ENCODE data around the gene UPK3BL1.
"Not testable (repeated sequence)": the region's sequence is repeated elsewhere in the genome, so short reads cannot be mapped to it uniquely, and the experiment has no call there.

The UPK3BL1 gene

GRCh38 chr7:102642691-102643090 is at the start of gene UPK3BL1:
TSS of gene UPK3BL1 (minus strand) at chr7:102642791. CDS start at chr7:102642741, 50 bp downstream.
- DNase-seq (ENCODE audit: low read depth) = not testable (repeated sequence)

DNA sequence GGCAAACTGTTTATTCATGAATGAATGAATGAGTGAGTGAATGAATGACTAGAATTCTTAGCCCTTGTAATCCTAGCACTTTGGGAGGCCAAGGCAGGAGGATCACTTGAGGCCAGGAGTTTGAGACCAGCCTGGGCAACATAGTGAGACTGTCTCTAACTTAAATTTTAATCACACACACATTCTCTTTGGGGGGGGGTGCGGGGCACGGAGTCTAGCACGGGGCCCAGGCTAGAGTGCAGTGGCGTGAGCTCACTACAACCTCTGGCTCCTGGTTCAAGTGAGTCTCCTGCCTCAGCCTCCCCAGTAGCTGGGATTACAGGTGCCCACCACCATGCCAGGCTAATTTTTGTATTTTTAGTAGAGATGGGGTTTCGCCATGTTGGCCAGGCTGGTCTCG is 48.0 kb upstream of the UPK3BL1 start:
- not testable (repeated sequence) for DNase-seq (ENCODE audit: low read depth)

GRCh38 chr7:102689436-102690282 is 47.1 kb upstream of the UPK3BL1 start:
- not testable (repeated sequence) for DNase-seq (ENCODE audit: low read depth)

GRCh38 chr7:102688299-102689036 is 45.9 kb upstream of the UPK3BL1 start:
- DNase-seq (ENCODE audit: low read depth) = not testable (repeated sequence)

GRCh38 chr7:102682560-102682959 is 40.0 kb upstream of the UPK3BL1 start:
- DNase-seq (ENCODE audit: low read depth) = not testable (repeated sequence)

DNA sequence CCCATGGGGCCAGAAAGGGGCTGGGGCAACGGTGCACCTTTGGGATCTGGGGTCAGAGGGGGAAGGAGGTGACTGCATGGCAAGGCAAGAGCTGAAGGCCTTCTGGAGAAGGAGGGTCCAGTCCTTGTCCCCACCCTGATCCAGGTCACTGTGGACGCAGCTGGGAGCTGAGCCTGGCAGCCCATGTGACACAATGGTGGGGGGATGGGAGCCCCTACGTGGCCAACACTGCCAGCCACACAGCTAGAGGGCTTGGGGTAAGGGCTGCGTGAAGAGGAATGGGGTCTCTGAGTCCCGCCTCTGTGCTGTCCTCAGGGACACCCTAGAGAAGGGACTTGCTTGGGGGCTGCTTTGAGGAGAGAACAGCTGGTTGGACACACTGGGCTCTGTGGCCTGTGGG is 38.2 kb upstream of the UPK3BL1 start:
- DNase-seq (ENCODE audit: low read depth) = not testable (repeated sequence)

GRCh38 chr7:102675545-102675944 is 33.0 kb upstream of the UPK3BL1 start:
- DNase-seq (ENCODE audit: low read depth) = not testable (repeated sequence)

GRCh38 chr7:102673447-102674067 is 31.0 kb upstream of the UPK3BL1 start:
- not testable (repeated sequence) for DNase-seq (ENCODE audit: low read depth)

DNA sequence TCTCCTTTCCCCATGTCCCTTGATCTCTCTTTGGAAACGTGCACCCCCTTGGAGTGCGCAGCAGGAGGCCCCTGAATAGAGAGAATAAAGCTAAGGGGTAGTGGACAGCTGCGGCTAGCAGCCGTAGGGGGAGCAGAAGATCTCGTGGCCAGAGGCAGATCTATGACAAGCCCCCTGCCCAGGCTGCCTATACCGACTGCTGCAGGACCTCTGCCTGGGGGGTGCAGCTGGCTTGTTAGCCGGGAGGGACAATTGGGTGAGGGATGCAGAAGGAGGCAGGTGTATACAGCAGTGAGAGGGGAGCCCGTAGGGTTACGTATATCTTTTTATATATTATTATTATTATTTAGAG is 29.3 kb upstream of the UPK3BL1 start:
- not testable (repeated sequence) for DNase-seq (ENCODE audit: low read depth)

- DNase-seq (ENCODE audit: low read depth) = not testable (repeated sequence)
Measured at GRCh38 chr7:102671166-102671955, 28.8 kb upstream of the UPK3BL1 start, which contains the start of gene POLR2J2. TSS of gene POLR2J2 (minus strand) at chr7:102671663. CDS start at chr7:102671601, 62 bp downstream.

DNA sequence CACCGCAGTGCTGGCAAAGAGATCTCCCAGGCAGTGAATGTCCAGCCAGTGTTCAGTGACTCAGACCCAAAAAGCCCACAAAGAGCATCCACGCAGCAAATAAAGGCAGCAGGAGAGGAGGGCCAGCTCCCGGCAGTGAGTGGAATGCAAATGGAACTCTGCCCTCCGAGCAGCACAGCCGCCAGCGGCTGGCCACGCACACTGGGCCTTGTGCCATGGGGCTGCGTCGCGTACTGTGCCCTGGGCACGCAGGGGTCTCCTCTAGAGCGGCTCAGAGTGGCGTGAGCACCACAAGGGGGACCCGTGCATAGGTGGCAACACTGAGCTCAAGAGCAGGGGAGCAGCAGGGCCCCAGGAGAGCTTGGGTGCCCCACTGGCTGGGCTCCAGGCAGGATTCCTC is 24.9 kb upstream of the UPK3BL1 start:
- DNase-seq (ENCODE audit: low read depth) = not testable (repeated sequence)

DNA sequence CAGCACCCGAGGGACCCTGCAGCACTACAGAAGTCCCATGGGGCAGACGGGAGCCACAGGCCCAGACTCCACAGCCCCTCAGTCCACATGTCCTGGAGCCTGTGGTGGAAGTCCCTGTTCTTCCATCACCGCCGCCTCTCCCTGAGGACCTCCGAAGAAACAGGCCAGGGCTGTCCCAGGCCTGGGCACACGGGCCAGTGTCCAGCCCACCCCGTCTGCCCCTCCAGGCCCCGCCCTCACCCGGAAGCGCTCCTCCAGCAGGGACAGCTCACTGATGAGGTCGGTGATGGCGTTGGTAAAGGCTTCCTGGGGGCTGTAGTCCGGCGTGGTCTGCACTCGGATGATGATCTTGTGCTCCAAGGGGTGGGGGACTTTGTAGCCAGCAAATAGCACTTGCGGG is 24.3 kb upstream of the UPK3BL1 start:
- DNase-seq (ENCODE audit: low read depth) = not testable (repeated sequence)

DNA sequence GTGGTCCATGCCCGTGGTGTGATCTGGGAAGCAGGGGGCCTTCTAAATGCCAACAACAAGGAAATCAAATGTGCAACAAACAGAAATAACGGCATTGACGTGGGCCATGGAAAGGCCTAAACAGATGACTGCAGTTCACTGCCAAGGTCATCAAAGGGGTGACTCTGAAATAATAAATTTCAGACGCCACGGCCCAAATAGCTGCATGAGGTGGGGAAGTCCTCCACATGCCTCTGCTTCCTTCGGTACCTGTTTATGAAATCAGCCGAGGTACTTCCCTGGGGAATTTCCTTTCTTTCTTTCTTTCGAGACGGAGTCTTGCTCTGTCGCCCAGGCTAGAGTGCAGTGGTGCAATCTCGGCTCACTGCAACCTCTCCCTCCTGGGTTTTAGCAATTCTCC is 22.2 kb upstream of the UPK3BL1 start:
- DNase-seq (ENCODE audit: low read depth) = not testable (repeated sequence)

GRCh38 chr7:102649924-102650323 is 7.3 kb upstream of the UPK3BL1 start, which contains the start of gene SPDYE2B:
TSS of gene SPDYE2B (plus strand) at chr7:102650319. CDS start at chr7:102652349, 2,030 bp downstream.
- DNase-seq (ENCODE audit: low read depth) = not testable (repeated sequence)

GRCh38 chr7:102647813-102648212 is 5.2 kb upstream of the UPK3BL1 start:
- DNase-seq (ENCODE audit: low read depth) = not testable (repeated sequence)

DNA sequence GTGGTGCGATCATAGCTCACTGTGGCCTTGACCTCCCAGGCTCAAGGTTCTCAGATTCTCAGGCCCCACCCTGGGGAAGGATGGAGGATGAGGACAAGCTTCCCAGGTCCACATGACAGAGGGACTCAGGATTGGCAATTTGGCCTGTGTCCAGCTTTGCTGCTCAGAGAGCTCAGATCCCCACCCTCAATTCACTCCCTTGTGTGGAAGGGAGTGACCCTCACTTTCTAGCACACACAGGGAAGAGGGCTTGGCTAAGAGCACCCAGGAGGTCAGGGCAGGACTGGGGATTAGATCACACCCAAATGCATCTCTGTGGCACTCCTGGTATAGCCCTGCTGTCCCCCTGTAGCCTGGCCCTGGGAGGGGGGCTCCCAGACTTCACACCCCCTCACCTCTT is 813 bp upstream of the UPK3BL1 start:
- DNase-seq (ENCODE audit: low read depth) = not testable (repeated sequence)

GRCh38 chr7:102638848-102639247 is 3.7 kb downstream of the UPK3BL1 start:
- not testable (repeated sequence) for DNase-seq (ENCODE audit: low read depth)

- not testable (repeated sequence) for DNase-seq (ENCODE audit: low read depth)
Measured at GRCh38 chr7:102636956-102637355, 5.6 kb downstream of the UPK3BL1 start.

DNA sequence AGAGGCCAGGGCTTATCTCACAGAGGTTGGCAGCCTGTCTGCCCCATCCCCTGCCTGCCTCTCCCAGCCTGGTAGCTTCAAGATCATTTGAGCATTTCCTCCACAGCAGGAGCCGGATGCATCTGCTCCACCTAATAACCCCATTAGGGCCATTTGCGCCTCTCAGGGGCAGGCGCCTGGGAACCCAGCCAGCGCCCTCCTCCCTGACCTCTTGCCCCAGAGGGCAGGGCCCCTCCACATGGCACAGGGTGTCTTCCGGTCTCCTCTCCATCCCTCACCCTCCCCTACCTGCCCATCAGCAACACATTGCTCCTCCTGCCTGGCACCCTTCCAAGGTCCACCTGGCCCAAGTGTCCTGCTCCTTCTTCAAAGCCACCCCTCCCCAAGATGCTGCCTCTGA is 7.2 kb downstream of the UPK3BL1 start:
- not testable (repeated sequence) for DNase-seq (ENCODE audit: low read depth)

GRCh38 chr7:102634299-102634698 is 8.3 kb downstream of the UPK3BL1 start:
- not testable (repeated sequence) for DNase-seq (ENCODE audit: low read depth)

- DNase-seq (ENCODE audit: low read depth) = not testable (repeated sequence)
Measured at GRCh38 chr7:102630622-102631021, 12.0 kb downstream of the UPK3BL1 start.

All from activated T-helper 9 cell treated with anti-CD3 and anti-CD28 coated beads, Interleukin-2, amount 50 U/mL, for 16 hours (primary cell).